HTR-8/SVneo (cell line): ENCODE data around the gene CCL4L2.
"Not testable (repeated sequence)": the region's sequence is repeated elsewhere in the genome, so short reads cannot be mapped to it uniquely, and the experiment has no call there.

ENCODE experiments used
- DNase-seq: peaks from one replicate; pipeline ENCODE4 v3.0.0; 2011; ENCODE audit warnings: low spot score, mixed read lengths; ENCODE audit not compliant: insufficient read length
- FAIRE-seq: peaks from 2 replicates; lab custom pipeline; 2011; peaks lifted over from hg19 to GRCh38; lab: Jason Lieb, UNC

The CCL4L2 gene

DNA sequence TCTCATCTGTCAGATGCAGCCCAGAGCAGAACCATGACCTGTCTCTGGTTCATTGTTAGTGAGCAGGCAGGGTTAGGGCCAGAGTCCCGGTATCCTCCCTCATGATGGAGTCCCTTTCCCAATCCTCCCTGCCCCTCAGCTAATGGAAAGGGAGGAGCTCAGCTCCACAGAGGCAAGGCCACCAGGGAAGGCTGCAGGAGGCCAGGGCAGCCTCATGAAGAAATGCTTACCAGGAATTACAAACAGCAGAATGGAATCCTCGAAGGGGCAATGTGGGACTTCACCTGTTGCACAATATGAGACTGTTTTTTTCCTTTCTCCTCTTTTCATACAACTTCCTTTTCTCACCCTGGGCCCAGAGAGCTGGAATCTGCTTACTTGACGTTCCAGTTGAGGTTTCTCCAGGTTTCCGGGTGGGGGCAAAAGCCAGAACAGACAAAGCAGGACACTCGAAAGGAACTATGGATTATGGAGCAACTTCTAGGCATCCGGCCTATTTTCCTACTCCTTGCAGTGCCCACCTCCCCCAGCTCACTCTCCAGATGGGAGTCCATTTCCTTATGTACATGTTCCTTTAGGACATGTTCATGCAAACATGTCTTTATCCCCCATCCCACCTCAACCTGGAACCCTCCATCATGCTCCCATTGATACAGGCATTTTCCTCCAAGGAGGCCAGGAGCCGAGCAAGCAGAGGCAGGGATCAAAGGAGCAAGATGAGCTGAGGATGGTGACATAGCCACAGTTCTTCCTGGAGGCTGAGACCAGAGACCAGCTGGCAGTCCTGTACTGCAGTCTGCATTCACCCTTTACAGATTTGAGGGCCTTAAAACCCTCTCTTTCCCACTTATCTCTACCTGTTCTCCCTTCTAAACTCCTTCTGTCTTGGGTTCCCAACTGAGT is 4.8 kb downstream of the CCL4L2 start:
- DNase-seq, FAIRE-seq: not testable (repeated sequence)

DNA sequence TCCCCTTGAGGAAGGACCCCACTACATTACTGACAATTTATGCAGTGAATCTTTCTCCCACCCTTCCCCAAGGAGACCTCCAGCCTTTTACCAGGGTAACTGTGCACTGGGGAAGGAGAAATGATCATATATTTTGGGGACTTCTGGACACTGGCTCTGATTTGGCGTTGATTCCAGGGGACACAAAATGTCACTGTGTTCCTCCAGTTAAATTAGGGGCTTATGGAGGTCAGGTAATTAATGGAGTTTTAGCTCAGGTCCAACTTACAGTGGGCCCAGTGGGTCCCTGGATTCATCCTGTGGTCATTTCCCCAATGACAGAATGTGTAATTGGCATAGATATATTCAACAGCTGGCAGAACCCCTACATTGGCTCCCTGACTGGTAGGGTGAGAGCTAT is 8.7 kb downstream of the CCL4L2 start:
- DNase-seq, FAIRE-seq: not testable (repeated sequence)

DNA sequence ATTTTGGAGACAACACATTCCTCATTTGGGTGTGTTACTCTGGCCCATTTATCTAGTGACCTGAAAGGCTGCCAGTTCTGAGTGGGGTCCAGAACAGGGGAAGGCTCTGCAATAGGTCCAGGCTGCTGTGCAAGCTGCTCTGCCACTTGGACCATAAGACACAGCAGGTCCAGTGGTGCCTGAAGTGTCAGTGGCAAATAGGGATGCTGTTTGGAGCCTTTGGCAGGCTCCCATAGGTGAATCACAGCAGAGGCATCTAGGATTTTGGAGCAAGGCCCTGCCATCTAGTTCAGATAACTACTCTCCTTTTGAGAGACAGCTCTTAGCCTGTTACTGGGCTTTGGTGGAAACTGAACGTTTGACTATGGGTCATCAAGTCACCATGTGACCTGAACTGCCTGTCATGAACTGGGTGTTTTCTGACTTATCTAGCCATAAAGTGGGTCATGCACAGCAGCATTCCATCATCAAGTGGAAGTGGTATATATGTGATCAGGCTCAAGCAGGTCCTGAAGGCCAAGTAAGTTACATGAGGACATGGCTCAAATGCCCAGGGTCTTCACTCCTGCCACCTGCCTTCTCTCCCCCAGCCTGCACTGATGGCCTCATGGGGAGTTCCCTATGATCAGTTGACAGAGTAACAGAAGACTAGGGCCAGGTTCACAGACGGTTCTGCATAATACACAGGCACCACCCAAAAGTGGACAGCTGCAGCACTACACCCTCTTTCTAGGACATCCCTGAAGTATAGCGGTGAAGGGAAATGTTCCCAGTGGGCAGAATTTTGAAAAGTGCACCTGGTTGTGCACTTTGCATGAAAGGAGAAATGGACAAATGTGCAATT is 10.1 kb downstream of the CCL4L2 start:
- DNase-seq, FAIRE-seq: not testable (repeated sequence)

DNA sequence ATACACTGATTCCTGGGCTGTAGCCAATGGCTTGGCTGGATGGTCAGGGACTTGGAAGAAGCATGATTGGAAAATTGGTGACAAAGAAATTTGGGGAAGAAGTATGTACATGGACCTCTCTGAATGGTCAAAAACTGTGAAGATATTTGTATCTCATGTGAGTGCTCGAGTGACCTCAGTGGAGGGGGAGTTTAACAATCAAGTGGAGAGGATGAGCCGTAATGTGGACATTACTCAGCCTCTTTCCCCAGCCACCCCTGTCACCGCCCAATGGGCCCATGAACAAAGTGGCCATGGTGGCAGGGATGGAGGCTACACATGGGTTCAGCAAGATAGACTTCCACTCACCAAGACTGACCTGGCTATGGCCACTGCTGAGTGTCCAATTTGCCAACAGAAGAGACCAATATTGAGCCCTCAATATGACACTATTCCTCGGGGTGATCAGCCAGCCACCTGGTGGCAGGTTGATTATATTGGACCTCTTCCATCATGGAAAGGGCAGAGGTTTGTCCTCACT is 10.8 kb downstream of the CCL4L2 start:
- FAIRE-seq, DNase-seq: not testable (repeated sequence)

GRCh38 chr17:36222967-36223366 is 12.1 kb downstream of the CCL4L2 start:
- FAIRE-seq, DNase-seq: not testable (repeated sequence)

- FAIRE-seq, DNase-seq: not testable (repeated sequence)
These were observed 18.8 kb downstream of the CCL4L2 start for GRCh38 chr17:36229644-36230043.

- not testable (repeated sequence) for DNase-seq, FAIRE-seq
These were observed 31.2 kb downstream of the CCL4L2 start for GRCh38 chr17:36242046-36242445.
